Ovary (tissue), 9 donors: ENCODE measurements around the gene AVEN. TPM values are rescaled to one million over a fixed set of nuclear protein-coding genes. Genes with fewer than 3 reads are reported as not detected.
"Not testable (repeated sequence)": the region's sequence is repeated elsewhere in the genome, so short reads cannot be mapped to it uniquely, and the experiment has no call there.

Experiments
- DNase-seq, 5 donors: peaks; one replicate each; pipeline ENCODE4 v3.0.0-alpha.2; 2019 to 2020
- H3K27ac ChIP-seq, 2 donors: fragments of 200-600 bp; one replicate each; pipeline versions ENCODE4 v1.5.1 to v1.8.0; 2019 to 2022
- H3K27me3 ChIP-seq: fragments of 200-600 bp; one replicate; pipeline ENCODE4 v1.8.0; 2022
- H3K36me3 ChIP-seq: fragments of 200-600 bp; sonication (generic); one replicate; pipeline ENCODE4 v1.5.1; 2019
- H3K4me1 ChIP-seq: one replicate; pipeline ENCODE4 v1.8.1; 2013; ENCODE audit warnings: mild to moderate bottlenecking, moderate library complexity; ENCODE audit not compliant: insufficient read depth
- H3K4me3 ChIP-seq: fragments of 200-600 bp; sonication (generic); one replicate; pipeline ENCODE4 v1.5.1; 2017
- H3K9me3 ChIP-seq, 2 donors: fragments of 200-600 bp in 1 of 2; sonication (generic) in 1 of 2; one replicate each; pipeline versions ENCODE4 v1.5.1 to v1.8.1; 2013 to 2019; ENCODE audit warnings: mild to moderate bottlenecking in 1 of 2, moderate library complexity in 1 of 2
- EP300 ChIP-seq: sonication (generic); formaldehyde crosslinking; IDR thresholded peaks from one replicate; pipeline ENCODE4 v1.6.1; 2017; ENCODE audit warnings: antibody characterized with exemption
- POLR2A ChIP-seq: fragments of 450-650 bp; IDR thresholded peaks from one replicate; pipeline ENCODE4 v1.6.1; 2017; ENCODE audit warnings: antibody characterized with exemption, mild to moderate bottlenecking, moderate library complexity
- WGBS, 3 donors: extraction: QIAGEN DNeasy Blood & Tissue Kit in 1 of 3; methylation state at CpG; one replicate each; pipeline versions ENCODE4 v1.1.5 to v1.1.7; 2013 to 2017; 5-methylcytosine and 5-hydroxymethylcytosine counted together
- intact Hi-C, 4 donors: fragments of 100-400 bp; cut with DNase I; formaldehyde crosslinking; loops; one replicate each; pipeline versions ENCODE4 v1.11.0 to v1.15.1; 2022 to 2023
- polyA plus RNA-seq, 2 donors: library from polyadenylated mRNA; stranded (reverse); fragments of 200-250 nt in 1 of 2; fragments of 350-450 nt in 1 of 2; fragmentation: Illumina TruSeq in 1 of 2; extraction: RNeasy Lipid Tissue Mini Kit (QIAGEN cat#74804) in 1 of 2; gene quantifications; one replicate each; pipeline ENCODE4 v1.2.3, GENCODE V29; 2013 to 2014
- total RNA-seq, 7 donors: library from RNA; depleted of rRNA in 2 of 7; stranded (reverse); fragments of >200 nt in 2 of 7; fragmentation: NEBNext Ultra II Directional in 3 of 7; extraction: Animal tissue kit (Norgen Biotek cat#: 25700) in 3 of 7; gene quantifications; one replicate each; pipeline versions ENCODE4 v1.1.0 to v1.2.4, GENCODE V29; 2016 to 2023
- TF ChIP-seq, protein P1 (sequence below), 3 donors: fragments of 450-650 bp in 2 of 3; fragments of 200-600 bp in 1 of 3; IDR thresholded peaks; one replicate each; pipeline versions ENCODE4 v1.5.1 to v1.8.0; 2016 to 2022; ENCODE audit warnings: antibody characterized with exemption in 3 of 3, mild to moderate bottlenecking in 1 of 3
- donor health status: DM: no; HTN: no; CAD: no; lungs with moderate emphysema.
- donor health status: DM: no; HTN: no; CAD: no.
- donor health status: Bipolar disorder and iron deficiency.
- donor health status: DM: yes; HTN: yes; CAD: no.
- donor health status: DM: no; HTN: no; CAD: no.
- donor health status: DM: yes; HTN: yes; CAD: no.

Gene AVEN
- total and polyA plus RNA-seq, 9 donors, result 9.0 to 20.9 (median 11.5) TPM

DNA sequence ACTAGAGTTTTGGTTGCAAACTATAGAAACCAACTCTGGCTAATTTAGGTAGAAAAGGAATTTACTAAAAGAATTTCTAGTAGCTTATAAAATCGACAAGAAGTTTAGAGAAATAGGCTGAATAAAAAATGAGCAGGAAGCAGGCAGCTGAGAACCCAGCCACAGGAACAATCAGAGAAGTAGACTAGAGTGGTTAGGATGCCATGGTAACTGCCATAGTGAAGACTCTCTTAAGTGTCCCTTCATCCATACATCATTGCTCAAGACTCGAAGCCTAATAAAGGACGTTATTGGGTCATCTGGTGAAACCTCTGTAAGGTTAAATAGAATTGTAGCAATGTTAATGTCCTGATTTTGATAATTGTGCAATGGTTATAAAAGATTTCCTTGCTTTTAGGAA is 13.8 kb downstream of the AVEN start:
- intact Hi-C loops, result no loop called here
- Histone ChIP-seq H3K27me3 (no peaks in the 10 kb centered on the region), H3K9me3 (no peaks in the 10 kb centered on the region), H3K36me3 (no peaks in the 10 kb centered on the region), H3K27ac (no peak overlapping the region), H3K4me3 (no peak overlapping the region), H3K4me1 (no peaks in the 10 kb centered on the region)
- DNase-seq, result no peak
- WGBS, 3 donors, result 87 to 88% (median 87%) methylated on average over 3 of the region's 3 CpGs
- no peak for TF ChIP-seq EP300
- TF ChIP-seq POLR2A, result no peak

DNA sequence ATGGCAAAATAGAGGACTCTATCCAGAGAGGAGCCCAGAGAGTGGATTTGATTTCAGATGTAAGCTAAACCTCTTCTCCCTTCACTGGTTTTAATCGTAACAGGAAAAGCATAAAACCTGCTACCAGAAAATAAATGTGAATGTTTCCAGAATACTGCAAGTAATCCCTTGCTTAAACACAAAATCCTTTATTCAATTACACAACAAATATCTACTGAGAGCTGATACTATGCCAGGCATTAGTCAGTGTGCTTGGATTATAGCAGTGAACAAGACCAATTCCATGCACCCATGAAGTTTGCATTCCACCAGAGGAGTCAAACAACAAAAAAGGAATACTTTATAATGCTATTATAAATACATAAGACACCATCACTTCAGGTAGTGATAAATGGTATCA is 15.1 kb downstream of the AVEN start:
- intact Hi-C loops, result no loop called here
- Histone ChIP-seq H3K4me1 (no peaks in the 10 kb centered on the region), H3K36me3 (no peaks in the 10 kb centered on the region), H3K9me3 (no peaks in the 10 kb centered on the region), H3K4me3 (no peak overlapping the region), H3K27me3 (no peaks in the 10 kb centered on the region), H3K27ac (no peak overlapping the region)
- 76 to 84% (median 79%) methylated on average over 1 of the region's 1 CpG for WGBS, 3 donors
- DNase-seq, result no peak
- no peak for TF ChIP-seq POLR2A
- TF ChIP-seq, protein P1, sequence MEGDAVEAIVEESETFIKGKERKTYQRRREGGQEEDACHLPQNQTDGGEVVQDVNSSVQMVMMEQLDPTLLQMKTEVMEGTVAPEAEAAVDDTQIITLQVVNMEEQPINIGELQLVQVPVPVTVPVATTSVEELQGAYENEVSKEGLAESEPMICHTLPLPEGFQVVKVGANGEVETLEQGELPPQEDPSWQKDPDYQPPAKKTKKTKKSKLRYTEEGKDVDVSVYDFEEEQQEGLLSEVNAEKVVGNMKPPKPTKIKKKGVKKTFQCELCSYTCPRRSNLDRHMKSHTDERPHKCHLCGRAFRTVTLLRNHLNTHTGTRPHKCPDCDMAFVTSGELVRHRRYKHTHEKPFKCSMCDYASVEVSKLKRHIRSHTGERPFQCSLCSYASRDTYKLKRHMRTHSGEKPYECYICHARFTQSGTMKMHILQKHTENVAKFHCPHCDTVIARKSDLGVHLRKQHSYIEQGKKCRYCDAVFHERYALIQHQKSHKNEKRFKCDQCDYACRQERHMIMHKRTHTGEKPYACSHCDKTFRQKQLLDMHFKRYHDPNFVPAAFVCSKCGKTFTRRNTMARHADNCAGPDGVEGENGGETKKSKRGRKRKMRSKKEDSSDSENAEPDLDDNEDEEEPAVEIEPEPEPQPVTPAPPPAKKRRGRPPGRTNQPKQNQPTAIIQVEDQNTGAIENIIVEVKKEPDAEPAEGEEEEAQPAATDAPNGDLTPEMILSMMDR (IDR thresholded peaks at IDR 0.05), result no peak
- no peak for TF ChIP-seq EP300

DNA sequence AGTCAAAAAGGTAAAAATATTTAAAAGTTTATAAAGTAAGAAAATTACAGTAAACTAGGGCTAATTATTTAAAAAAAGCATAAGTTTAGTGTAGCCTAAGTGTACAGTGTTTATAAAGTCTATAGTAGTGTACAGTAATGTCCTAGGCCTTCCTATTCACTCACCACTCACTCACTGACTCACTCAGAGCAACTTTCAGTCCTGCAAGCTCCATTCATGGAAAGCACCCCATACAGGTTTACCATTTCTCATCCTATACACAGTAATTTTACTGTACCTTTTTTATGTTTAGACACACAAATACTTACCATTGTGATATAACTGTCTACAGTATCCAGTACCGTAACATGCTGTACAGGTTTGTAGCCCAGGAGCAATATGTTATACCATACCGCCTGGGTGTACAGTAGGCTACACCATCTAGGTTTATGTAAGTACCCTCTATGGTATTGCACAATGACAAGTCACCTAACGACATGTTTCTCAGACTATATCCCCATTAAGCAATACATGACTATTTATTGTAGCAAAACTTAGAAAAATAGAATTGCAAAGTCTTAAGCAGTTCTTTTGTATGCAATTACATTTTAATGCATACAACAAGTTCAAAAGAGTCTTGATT is 19.5 kb downstream of the AVEN start:
- WGBS, 3 donors, result 96 to 97% (median 97%) methylated on average over 3 of the region's 3 CpGs
- no peaks in the 10 kb centered on the region for H3K9me3 ChIP-seq
- no peaks in the 10 kb centered on the region for H3K27me3 ChIP-seq
- no peak for DNase-seq
- H3K4me1 ChIP-seq, result no peaks in the 10 kb centered on the region
- intact Hi-C loops, result no loop called here
- no peaks in the 10 kb centered on the region for H3K36me3 ChIP-seq
- H3K27ac ChIP-seq, result no peak overlapping the region
- TF ChIP-seq, protein P1 (IDR thresholded peaks at IDR 0.05), result no peak
- TF ChIP-seq POLR2A, result no peak
- no peak for TF ChIP-seq EP300
- no peak overlapping the region for H3K4me3 ChIP-seq

DNA sequence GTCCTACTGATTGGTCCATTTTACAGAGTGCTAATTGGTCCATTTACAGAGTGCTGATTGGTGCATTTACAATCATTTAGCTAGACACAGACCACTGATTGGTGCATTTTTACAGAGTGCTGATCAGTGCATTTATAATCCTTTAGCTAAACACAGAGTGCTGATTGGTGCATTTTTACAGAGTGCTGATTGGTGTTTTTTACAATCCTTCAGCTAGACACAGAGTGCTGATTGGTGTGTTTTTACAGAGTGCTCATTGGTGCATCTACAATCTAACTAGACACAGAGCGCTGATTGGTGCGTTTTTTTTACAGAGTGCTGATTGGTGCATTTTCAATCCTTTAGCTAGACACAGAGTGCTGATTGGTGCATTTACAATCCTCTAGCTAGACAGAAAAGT is 20.3 kb downstream of the AVEN start:
- H3K4me1 ChIP-seq, DNase-seq, H3K4me3 ChIP-seq, intact Hi-C loops, H3K27me3 ChIP-seq, H3K36me3 ChIP-seq, H3K27ac ChIP-seq, H3K9me3 ChIP-seq: not testable (repeated sequence)
- 95 to 100% (median 97%) methylated on average over 2 of the region's 2 CpGs for WGBS, 3 donors

DNA sequence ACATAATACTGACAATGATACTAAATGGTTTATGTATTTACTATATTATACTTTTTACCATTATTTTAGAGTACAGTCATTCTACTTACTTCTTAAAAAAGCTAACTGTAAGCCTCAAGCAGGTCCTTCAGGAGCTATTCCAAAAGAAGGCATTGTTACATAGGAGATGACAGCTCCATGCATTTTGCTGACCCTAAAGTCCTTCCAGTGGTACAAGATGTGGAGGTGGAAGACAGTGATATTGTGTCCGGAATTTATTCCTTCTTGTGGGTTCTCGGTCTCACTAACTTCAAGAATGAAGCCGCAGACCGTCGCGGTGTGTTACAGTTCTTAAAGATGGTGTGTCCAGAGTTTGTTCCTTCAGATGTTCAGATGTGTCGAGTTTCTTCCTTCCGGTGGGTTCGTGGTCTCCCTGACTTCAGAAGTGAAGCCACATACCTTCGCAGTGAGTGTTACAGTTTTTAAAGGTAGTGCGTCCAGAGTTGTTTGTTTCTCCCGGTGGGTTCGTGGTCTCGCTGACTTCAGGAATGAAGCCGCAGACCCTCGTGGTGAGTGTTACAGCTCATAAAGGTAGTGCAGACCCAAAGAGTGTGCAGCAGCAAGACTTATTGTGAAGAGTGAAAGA is 20.9 kb downstream of the AVEN start:
- DNase-seq, result no peak
- TF ChIP-seq, protein P1 (IDR thresholded peaks at IDR 0.05), result no peak
- TF ChIP-seq EP300 (no peak), POLR2A (no peak)
- Histone ChIP-seq H3K36me3 (no peaks in the 10 kb centered on the region), H3K9me3 (no peaks in the 10 kb centered on the region), H3K4me3 (no peak overlapping the region), H3K4me1 (no peaks in the 10 kb centered on the region), H3K27ac (no peak overlapping the region), H3K27me3 (no peaks in the 10 kb centered on the region)
- WGBS, 3 donors, result 90 to 98% (median 93%) methylated on average over 16 of the region's 16 CpGs
- intact Hi-C loops, result no loop called here
